B cell (primary cell): Measurements from ENCODE around the gene NRG2. TPM values are rescaled to one million over a fixed set of nuclear protein-coding genes. Genes with fewer than 3 reads are reported as not detected.

ENCODE experiments used
- ATAC-seq: fragments of 200-7000 bp; cut with Tn5 transposase; one replicate; pipeline ENCODE4 v1.10.0; 2021; ENCODE audit warnings: low read depth, mild to moderate bottlenecking, moderate number of reproducible peaks, moderate library complexity
- CTCF ChIA-PET: fragments of 350-600 bp; sonication (Branson Sonifier 250); formaldehyde crosslinking; loops from one replicate; lab custom pipeline; 2021; ENCODE audit warnings: antibody characterized with exemption, inconsistent platforms; lab: Charles Lee
- POLR2A ChIA-PET: fragments of 350-600 bp; sonication (Branson Sonifier 250); formaldehyde crosslinking; loops from one replicate; lab custom pipeline; 2021; ENCODE audit warnings: antibody characterized with exemption; lab: Charles Lee
- DNase-seq: peaks from one replicate; pipeline ENCODE4 v3.0.0; 2013
- H2AFZ ChIP-seq: 2 replicates; pipeline ENCODE4 v1.6.1; 2012; ENCODE audit warnings: mild to moderate bottlenecking, low read depth, low read length; ENCODE audit not compliant: insufficient read depth, poor library complexity, severe bottlenecking
- H3K27ac ChIP-seq, 2 donors: 1 replicate in 1 of 2; 2 replicates in 1 of 2; pipeline ENCODE4 v1.5.1; 2012 to 2013; ENCODE audit warnings: low read length in 2 of 2, mild to moderate bottlenecking in 2 of 2, moderate library complexity in 1 of 2
- H3K27me3 ChIP-seq, 4 experiments: fragments of 200-600 bp in 1 of 4; sonication (generic) in 1 of 4; replicated peaks in 1 of 4; 1 replicate in 2 of 4; 2 replicates in 2 of 4; pipeline versions ENCODE4 v1.6.1 to v1.7.0; 2013 to 2016; ENCODE audit warnings: low read length in 3 of 4, mild to moderate bottlenecking in 2 of 4, mixed read lengths in 1 of 4, moderate library complexity in 1 of 4; ENCODE audit not compliant: insufficient read depth in 4 of 4, control insufficient read depth in 3 of 4; ENCODE audit errors: control extremely low read depth in 1 of 4
- H3K36me3 ChIP-seq, 2 experiments: replicated peaks in 1 of 2; 1 replicate in 1 of 2; 2 replicates in 1 of 2; pipeline versions ENCODE4 v1.6.1 to v1.7.1; 2013; ENCODE audit warnings: low read length in 1 of 2; ENCODE audit not compliant: insufficient read depth in 2 of 2, control insufficient read depth in 1 of 2; ENCODE audit errors: control extremely low read depth in 1 of 2, extremely low read depth in 1 of 2
- H3K4me1 ChIP-seq, 2 donors: fragments of 200-600 bp in 1 of 2; sonication (generic) in 1 of 2; 1 replicate in 1 of 2; 2 replicates in 1 of 2; pipeline versions ENCODE4 v1.5.1 to v1.6.1; 2013 to 2017; ENCODE audit warnings: low read length in 2 of 2; ENCODE audit not compliant: control insufficient read depth in 2 of 2, insufficient read depth in 2 of 2
- H3K4me2 ChIP-seq: replicated peaks from 2 replicates; pipeline ENCODE3; 2012; ENCODE audit warnings: mild to moderate bottlenecking, low read depth, low read length; ENCODE audit not compliant: poor library complexity, severe bottlenecking
- H3K4me3 ChIP-seq, 5 experiments: fragments of 200-600 bp in 1 of 5; sonication (generic) in 1 of 5; 1 replicate in 3 of 5; 2 replicates in 2 of 5; pipeline versions ENCODE4 v1.5.1 to v1.7.0; 2011 to 2016; ENCODE audit warnings: low read length in 4 of 5, mild to moderate bottlenecking in 4 of 5, low read depth in 2 of 5, control low read depth in 1 of 5, moderate library complexity in 1 of 5; ENCODE audit not compliant: insufficient read depth in 1 of 5; ENCODE audit errors: control extremely low read depth in 1 of 5, extremely low read depth in 1 of 5
- H3K79me2 ChIP-seq: fragments of 200-600 bp; sonication (generic); one replicate; pipeline ENCODE4 v1.6.0; 2016; ENCODE audit warnings: low read length; ENCODE audit not compliant: control insufficient read depth, insufficient read depth
- H3K9ac ChIP-seq: fragments of 200-600 bp; sonication (generic); 2 replicates; pipeline ENCODE4 v1.6.1; 2017; ENCODE audit warnings: mild to moderate bottlenecking, low read length, moderate library complexity
- H3K9me3 ChIP-seq, 3 donors: one replicate each; pipeline versions ENCODE4 v1.6.1 to v1.7.1; 2013; ENCODE audit warnings: low read length in 2 of 3; ENCODE audit not compliant: control insufficient read depth in 2 of 3, insufficient read depth in 1 of 3; ENCODE audit errors: control extremely low read depth in 1 of 3
- H4K20me1 ChIP-seq: 2 replicates; pipeline ENCODE4 v1.6.0; 2012; ENCODE audit warnings: mild to moderate bottlenecking, low read length; ENCODE audit not compliant: insufficient read depth, control insufficient read depth, poor library complexity, severe bottlenecking
- H3K27ac Mint-ChIP-seq: one replicate; pipeline ENCODE4 v1.8.0; 2021; ENCODE audit warnings: mixed read lengths
- H3K27me3 Mint-ChIP-seq: one replicate; pipeline ENCODE4 v1.8.0; 2021; ENCODE audit warnings: mixed read lengths
- H3K4me1 Mint-ChIP-seq: one replicate; pipeline ENCODE4 v1.8.0; 2021; ENCODE audit warnings: mixed read lengths
- H3K4me3 Mint-ChIP-seq: one replicate; pipeline ENCODE4 v1.8.0; 2021; ENCODE audit warnings: mixed read lengths
- H3K9me3 Mint-ChIP-seq: one replicate; pipeline ENCODE4 v1.8.0; 2022; ENCODE audit warnings: mixed read lengths; ENCODE audit not compliant: insufficient read depth
- EZH2 ChIP-seq: IDR thresholded peaks from 2 replicates; pipeline ENCODE4 v1.6.1; 2012; ENCODE audit warnings: borderline replicate concordance, low read depth, mild to moderate bottlenecking, moderate library complexity, low read length; ENCODE audit not compliant: insufficient read depth, poor library complexity, severe bottlenecking
- WGBS: methylation state at CpG from one replicate; pipeline ENCODE4 v1.1.5; 2013; ENCODE audit warnings: missing lambda C conversion rate; ENCODE audit not compliant: insufficient coverage; 5-methylcytosine and 5-hydroxymethylcytosine counted together
- intact Hi-C: fragments of 100-400 bp; cut with micrococcal nuclease; formaldehyde crosslinking; loops from one replicate; pipeline ENCODE4 v1.10.0; 2022
- polyA plus RNA-seq: library from polyadenylated mRNA; depleted of rRNA; stranded (reverse); fragments of >200 nt; gene quantifications from 2 replicates; pipeline ENCODE4 v1.2.3, GENCODE V29; 2012
- total RNA-seq, 2 donors: library from RNA; stranded (reverse); fragments of 120-200 nt in 1 of 2; gene quantifications; 1 replicate in 1 of 2; 2 replicates in 1 of 2; pipeline versions ENCODE4 v1.2.3 to v1.2.4, GENCODE V29; 2013 to 2022
- TF ChIP-seq, protein P1 (sequence below): fragments of 200-600 bp; IDR thresholded peaks from one replicate; pipeline ENCODE4 v1.8.0; 2022; ENCODE audit warnings: antibody characterized with exemption, mild to moderate bottlenecking

NRG2 gene
- total and polyA plus RNA-seq, 2 donors (not counting 1 experiment from before 2014, with no cell fraction given): 0.13 to 0.15 TPM

DNA sequence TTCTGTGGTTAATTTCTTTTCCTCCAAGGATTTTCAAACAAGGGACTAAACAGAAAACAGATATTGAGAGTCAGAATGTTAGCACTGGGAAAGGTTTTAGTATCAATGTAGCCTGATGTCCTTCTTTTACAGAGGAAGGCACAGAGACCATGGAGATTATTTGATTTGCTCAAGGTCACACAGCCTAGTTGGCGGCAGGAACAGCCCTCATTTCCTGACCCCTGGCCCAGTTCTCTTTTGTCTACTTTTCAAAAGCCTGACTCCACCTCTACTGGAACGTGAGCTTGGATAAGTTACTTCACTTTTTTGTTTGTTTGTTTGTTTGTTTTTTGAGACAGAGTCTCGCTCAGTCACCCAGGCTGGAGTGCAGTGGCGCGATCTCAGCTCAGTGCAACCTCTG lies 6.6 kb upstream of the NRG2 start:
- Histone ChIP-seq H3K79me2 (no peaks in the 10 kb centered on the region), H2AFZ (no peak overlapping the region), H4K20me1 (no peaks in the 10 kb centered on the region), H3K4me3 (no peak overlapping the region), H3K9ac (no peak overlapping the region), H3K4me2 (no peak overlapping the region), H3K27me3 (peaks cover under 1 to 32% (median 22%) of the 10 kb centered on the region in 4 experiments), H3K27ac (no peak overlapping the region), H3K4me1 (no peaks in the 10 kb centered on the region), H3K36me3 (no peaks in the 10 kb centered on the region), H3K9me3 (no peaks in the 10 kb centered on the region)
- no peak for DNase-seq
- H3K4me3 Mint-ChIP-seq: no peak overlapping the region
- no peak overlapping the region for H3K27ac Mint-ChIP-seq
- TF ChIP-seq EZH2: no peak
- H3K9me3 Mint-ChIP-seq: no peaks in the 10 kb centered on the region
- ChIA-PET POLR2A (no interaction called here), CTCF (interaction anchor here (1.6 kb wide), 1 partner anchor 105 kb away, joined by 3 read pairs; no protein-coding TSS in a partner anchor)
- intact Hi-C loops: no loop called here
- ATAC-seq: no peak
- no peaks in the 10 kb centered on the region for H3K4me1 Mint-ChIP-seq
- peaks cover 31% of the 10 kb centered on the region for H3K27me3 Mint-ChIP-seq
- 97% methylated on average over 3 of the region's 5 CpGs for WGBS

DNA sequence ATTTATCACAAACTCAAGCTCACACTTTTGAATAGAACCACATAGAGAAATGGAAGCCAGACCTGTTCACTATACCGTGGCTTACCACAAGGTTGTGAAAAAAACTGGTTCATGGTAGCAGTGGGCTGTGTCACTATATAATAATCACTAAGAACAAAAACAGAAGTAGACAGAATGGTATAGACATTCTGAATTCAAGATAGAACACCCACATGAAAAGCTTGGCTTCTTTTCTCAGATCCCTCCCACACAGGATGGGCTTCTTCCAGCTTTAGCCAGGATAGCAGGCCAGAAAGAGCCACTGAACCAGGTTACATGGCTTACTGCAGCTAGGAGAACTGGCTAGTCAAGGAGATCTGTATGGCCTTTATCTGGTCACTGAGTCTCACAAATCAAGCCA lies 6.1 kb upstream of the NRG2 start:
- DNase-seq (no peak), ATAC-seq (no peak)
- ChIA-PET POLR2A (no interaction called here), CTCF (interaction anchor here (0.8 to 1.6 kb wide), 2 partner anchors 80 to 106 kb away, joined by 3 read pairs; no protein-coding TSS in a partner anchor)
- H3K27ac Mint-ChIP-seq: no peak overlapping the region
- no peaks in the 10 kb centered on the region for H3K9me3 Mint-ChIP-seq
- no peak for TF ChIP-seq EZH2
- TF ChIP-seq, protein P1, sequence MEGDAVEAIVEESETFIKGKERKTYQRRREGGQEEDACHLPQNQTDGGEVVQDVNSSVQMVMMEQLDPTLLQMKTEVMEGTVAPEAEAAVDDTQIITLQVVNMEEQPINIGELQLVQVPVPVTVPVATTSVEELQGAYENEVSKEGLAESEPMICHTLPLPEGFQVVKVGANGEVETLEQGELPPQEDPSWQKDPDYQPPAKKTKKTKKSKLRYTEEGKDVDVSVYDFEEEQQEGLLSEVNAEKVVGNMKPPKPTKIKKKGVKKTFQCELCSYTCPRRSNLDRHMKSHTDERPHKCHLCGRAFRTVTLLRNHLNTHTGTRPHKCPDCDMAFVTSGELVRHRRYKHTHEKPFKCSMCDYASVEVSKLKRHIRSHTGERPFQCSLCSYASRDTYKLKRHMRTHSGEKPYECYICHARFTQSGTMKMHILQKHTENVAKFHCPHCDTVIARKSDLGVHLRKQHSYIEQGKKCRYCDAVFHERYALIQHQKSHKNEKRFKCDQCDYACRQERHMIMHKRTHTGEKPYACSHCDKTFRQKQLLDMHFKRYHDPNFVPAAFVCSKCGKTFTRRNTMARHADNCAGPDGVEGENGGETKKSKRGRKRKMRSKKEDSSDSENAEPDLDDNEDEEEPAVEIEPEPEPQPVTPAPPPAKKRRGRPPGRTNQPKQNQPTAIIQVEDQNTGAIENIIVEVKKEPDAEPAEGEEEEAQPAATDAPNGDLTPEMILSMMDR: no peak
- Histone ChIP-seq H3K4me3 (no peak overlapping the region), H2AFZ (no peak overlapping the region), H4K20me1 (no peaks in the 10 kb centered on the region), H3K79me2 (no peaks in the 10 kb centered on the region), H3K27ac (no peak overlapping the region), H3K27me3 (peaks cover 2 to 36% (median 27%) of the 10 kb centered on the region in 4 experiments), H3K4me2 (no peak overlapping the region), H3K36me3 (no peaks in the 10 kb centered on the region), H3K9me3 (no peaks in the 10 kb centered on the region), H3K9ac (no peak overlapping the region), H3K4me1 (no peaks in the 10 kb centered on the region)
- H3K27me3 Mint-ChIP-seq: peaks cover 37% of the 10 kb centered on the region
- intact Hi-C loops: no loop called here
- H3K4me1 Mint-ChIP-seq: peaks cover 3% of the 10 kb centered on the region
- WGBS: no CpG with 5 or more reads among the region's 1 CpG
- H3K4me3 Mint-ChIP-seq: no peak overlapping the region
